GM12878 (cell line): Measurements from ENCODE around the gene DDX4. TPM values are rescaled to one million over a fixed set of nuclear protein-coding genes. Genes with fewer than 3 reads are reported as not detected.

Source experiments
- ATAC-seq: fragments of 200-7000 bp; cut with Tn5 transposase; 3 replicates; pipeline ENCODE4 v1.9.1; 2020; ENCODE audit warnings: mild to moderate bottlenecking, moderate library complexity
- BruUV-seq: library from RNA; stranded (reverse); fragments of 400-500 nt; replicated peaks from 2 replicates; lab custom pipeline; 2021; lab: Mats Ljungman, UMichigan
- CTCF ChIA-PET: fragments of 300-600 bp; sonication (Branson Sonifier 250); formaldehyde crosslinking; extraction: SDS; loops from one replicate; lab custom pipeline; 2021; ENCODE audit warnings: inconsistent platforms; lab: Yijun Ruan, JAX
- POLR2A ChIA-PET: fragments of 350-600 bp; formaldehyde crosslinking; extraction: SDS; loops from one replicate; lab custom pipeline; 2021; ENCODE audit warnings: inconsistent platforms; lab: Charles Lee
- RAD21 ChIA-PET: fragments of 300-600 bp; sonication (Branson Sonifier 250); formaldehyde crosslinking; loops from one replicate; lab custom pipeline; 2023; ENCODE audit warnings: antibody characterized with exemption; ENCODE audit not compliant: unreplicated experiment; lab: Charles Lee
- SMC1A ChIA-PET: fragments of 300-600 bp; sonication (Branson Sonifier 250); formaldehyde crosslinking; loops from one replicate; lab custom pipeline; 2023; ENCODE audit not compliant: unreplicated experiment, uncharacterized antibody; lab: Charles Lee
- DNase-seq: peaks from one replicate; pipeline ENCODE4 v3.0.0-alpha.2; 2011; ENCODE audit warnings: low read depth, low spot score
- FAIRE-seq: peaks from 3 replicates; lab custom pipeline; 2011; peaks lifted over from hg19 to GRCh38; lab: Jason Lieb, UNC
- H2AFZ ChIP-seq: 2 replicates; pipeline ENCODE4 v1.6.0; 2011; ENCODE audit warnings: low read depth, low read length, control low read depth; ENCODE audit not compliant: control insufficient read depth
- H3K27ac ChIP-seq: 2 replicates; pipeline ENCODE4 v1.5.1; 2011; ENCODE audit warnings: control low read depth; ENCODE audit not compliant: control insufficient read depth, insufficient read depth
- H3K27me3 ChIP-seq, 2 experiments: replicated peaks in 1 of 2; 2 replicates each; pipeline versions ENCODE4 v1.6.0 to v1.6.1; 2011; ENCODE audit warnings: low read length in 1 of 2; ENCODE audit not compliant: control insufficient read depth in 2 of 2, insufficient read depth in 2 of 2
- H3K36me3 ChIP-seq, 2 experiments: 2 replicates each; pipeline ENCODE4 v1.5.1; 2011; ENCODE audit warnings: low read length in 1 of 2; ENCODE audit not compliant: control insufficient read depth in 2 of 2, insufficient read depth in 2 of 2
- H3K4me1 ChIP-seq: 2 replicates; pipeline ENCODE4 v1.6.1; 2011; ENCODE audit warnings: mild to moderate bottlenecking, low read length, moderate library complexity, mixed read lengths; ENCODE audit not compliant: control insufficient read depth, insufficient read depth
- H3K4me2 ChIP-seq: 2 replicates; pipeline ENCODE4 v1.6.0; 2011; ENCODE audit warnings: control low read depth; ENCODE audit not compliant: control insufficient read depth, insufficient read depth
- H3K4me3 ChIP-seq: fragments of 200-600 bp; sonication (generic); 2 replicates; pipeline ENCODE4 v1.5.1; 2016
- H3K79me2 ChIP-seq: 2 replicates; pipeline ENCODE4 v1.6.0; 2011; ENCODE audit warnings: low read length; ENCODE audit not compliant: control insufficient read depth, insufficient read depth
- H3K9ac ChIP-seq: 2 replicates; pipeline ENCODE4 v1.8.0; 2011; ENCODE audit warnings: low read length, control low read depth, mixed read lengths; ENCODE audit not compliant: control insufficient read depth, insufficient read depth
- H3K9me3 ChIP-seq: replicated peaks from 3 replicates; pipeline ENCODE4 v1.5.1; 2011; ENCODE audit warnings: mild to moderate bottlenecking, low read length; ENCODE audit not compliant: control insufficient read depth, insufficient read depth
- H4K20me1 ChIP-seq: 2 replicates; pipeline ENCODE4 v1.6.0; 2011; ENCODE audit not compliant: control insufficient read depth, insufficient read depth
- BHLHE40 ChIP-seq, 2 experiments: fragments of 450-650 bp in 1 of 2; IDR thresholded peaks; 2 replicates each; pipeline ENCODE4 v1.6.1; 2011 to 2017; ENCODE audit warnings: low read depth in 2 of 2, borderline replicate concordance in 1 of 2, improper control_type of control experiment in 1 of 2, low read length in 1 of 2, mild to moderate bottlenecking in 1 of 2
- DPF2 ChIP-seq: fragments of 450-650 bp; IDR thresholded peaks from 2 replicates; pipeline ENCODE4 v1.6.1; 2017; ENCODE audit warnings: mild to moderate bottlenecking
- IKZF1 ChIP-seq: fragments of 450-650 bp; conservative IDR thresholded peaks from 2 replicates; pipeline ENCODE4 v1.6.1; 2017; ENCODE audit warnings: antibody characterized with exemption, mild to moderate bottlenecking
- MTA3 ChIP-seq: IDR thresholded peaks from 2 replicates; pipeline ENCODE4 v1.6.1; 2012; ENCODE audit warnings: low read length, inconsistent platforms, borderline replicate concordance
- SMC3 ChIP-seq: IDR thresholded peaks from 2 replicates; pipeline ENCODE4 v1.6.1; 2011; ENCODE audit warnings: low read length, improper control_type of control experiment, borderline replicate concordance
- TBL1XR1 ChIP-seq: IDR thresholded peaks from 2 replicates; pipeline ENCODE4 v1.6.1; 2012; ENCODE audit warnings: low read depth, low read length, improper control_type of control experiment
- ZZZ3 ChIP-seq: IDR thresholded peaks from 2 replicates; pipeline ENCODE4 v1.6.1; 2011; ENCODE audit warnings: low read depth; ENCODE audit not compliant: control insufficient read depth, insufficient read length
- WGBS: methylation state at CpG from one replicate; pipeline ENCODE4 v1.1.6; 2016; ENCODE audit warnings: low lambda C conversion rate; ENCODE audit not compliant: insufficient replicate concordance, insufficient coverage; ENCODE audit errors: missing lambda C conversion rate; 5-methylcytosine and 5-hydroxymethylcytosine counted together
- in situ Hi-C: fragments of 300-500 bp; cut with MboI; formaldehyde crosslinking; loops from 9 replicates; pipeline ENCODE4 v1.14.3; 2018; ENCODE audit warnings: mixed read lengths
- intact Hi-C: fragments of 100-400 bp; cut with micrococcal nuclease; formaldehyde crosslinking; loops from one replicate; pipeline ENCODE4 v1.14.2; 2022; ENCODE audit not compliant: unreplicated experiment
- polyA plus RNA-seq, 11 experiments: library from polyadenylated mRNA; depleted of rRNA in 4 of 11; unstranded in 6 of 11; stranded (reverse) in 5 of 11; fragments of >200 nt; fragmentation: Nextera tagmentation in 4 of 11; fragmentation: Illumina TruSeq in 1 of 11; extraction: Ambion mirVana in 4 of 11; extraction: Trizol in 1 of 11; gene quantifications; 1 replicate in 1 of 11; 2 replicates in 10 of 11; pipeline versions ENCODE4 v1.2.1 to v1.2.3, GENCODE V29; 2011 to 2016; ENCODE audit warnings: inconsistent platforms in 2 of 11, missing spikeins in 2 of 11, low read depth in 1 of 11
- total RNA-seq, 4 experiments: library from RNA; depleted of rRNA in 3 of 4; stranded (reverse); fragments of >200 nt in 3 of 4; fragmentation: Illumina TruSeq in 1 of 4; extraction: Trizol in 1 of 4; gene quantifications; 2 replicates each; pipeline versions ENCODE4 v1.2.1 to v1.2.3, GENCODE V29; 2013 to 2021
- TF ChIP-seq, protein P1 (sequence below): fragments of 450-650 bp; IDR thresholded peaks from 2 replicates; pipeline ENCODE4 v1.6.1; 2014; ENCODE audit warnings: mild to moderate bottlenecking
- TF ChIP-seq, protein P2 (sequence below): fragments of 450-650 bp; IDR thresholded peaks from 2 replicates; pipeline ENCODE4 v1.6.1; 2017; ENCODE audit warnings: mild to moderate bottlenecking, low read depth, inconsistent platforms; ENCODE audit not compliant: poor library complexity, severe bottlenecking
- TF ChIP-seq, protein P3 (sequence below): fragments of 450-650 bp; IDR thresholded peaks from 2 replicates; pipeline ENCODE4 v1.6.1; 2016; ENCODE audit warnings: mild to moderate bottlenecking, moderate library complexity, borderline replicate concordance

The DDX4 gene
- total and polyA plus RNA-seq, 10 of the 15 experiments (the other 5 are each of a cell fraction or from before 2014, with no cell fraction given), result 0.05 to 0.36 (median 0.09) TPM; not detected in 4

DNA sequence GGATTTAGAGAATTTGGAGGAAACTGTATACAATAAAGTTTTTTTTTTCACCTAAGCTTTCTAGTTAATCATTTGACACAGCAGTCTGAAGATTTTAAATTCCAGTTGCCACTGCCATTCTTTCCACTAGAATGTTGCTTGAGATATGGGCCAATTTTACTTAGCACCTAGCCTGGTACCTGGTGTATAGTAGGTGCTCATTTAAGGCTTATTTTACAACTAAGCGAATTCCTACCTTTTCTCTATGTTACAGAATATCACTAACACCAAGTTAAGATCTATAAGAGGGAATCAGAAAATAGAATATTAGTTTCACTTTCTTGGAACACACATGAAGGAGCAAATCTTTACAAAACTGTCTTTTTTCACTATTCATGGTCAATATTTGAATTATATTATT is 3.2 kb upstream of the DDX4 start:
- TF ChIP-seq BHLHE40 (IDR thresholded peaks at IDR 0.05; ENCODE audit: borderline replicate concordance in 1 of 2, low read depth in 2 of 2, low read length in 1 of 2) (no peak), DPF2 (no peak), IKZF1 (no peak), MTA3 (no peak), SMC3 (no peak)
- TF ChIP-seq, protein P1, sequence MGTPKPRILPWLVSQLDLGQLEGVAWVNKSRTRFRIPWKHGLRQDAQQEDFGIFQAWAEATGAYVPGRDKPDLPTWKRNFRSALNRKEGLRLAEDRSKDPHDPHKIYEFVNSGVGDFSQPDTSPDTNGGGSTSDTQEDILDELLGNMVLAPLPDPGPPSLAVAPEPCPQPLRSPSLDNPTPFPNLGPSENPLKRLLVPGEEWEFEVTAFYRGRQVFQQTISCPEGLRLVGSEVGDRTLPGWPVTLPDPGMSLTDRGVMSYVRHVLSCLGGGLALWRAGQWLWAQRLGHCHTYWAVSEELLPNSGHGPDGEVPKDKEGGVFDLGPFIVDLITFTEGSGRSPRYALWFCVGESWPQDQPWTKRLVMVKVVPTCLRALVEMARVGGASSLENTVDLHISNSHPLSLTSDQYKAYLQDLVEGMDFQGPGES, result no peak
- Histone ChIP-seq H3K27me3 (no peaks in the 10 kb centered on the region), H3K9ac (no peak overlapping the region), H3K4me1 (no peaks in the 10 kb centered on the region), H3K79me2 (no peaks in the 10 kb centered on the region), H3K27ac (no peak overlapping the region), H3K4me3 (no peak overlapping the region), H3K9me3 (no peaks in the 10 kb centered on the region), H3K4me2 (no peak overlapping the region), H2AFZ (no peak overlapping the region), H4K20me1 (no peaks in the 10 kb centered on the region), H3K36me3 (no peaks in the 10 kb centered on the region)
- no peak for DNase-seq
- in situ Hi-C loops (no loop called here), intact Hi-C loops (no loop called here)
- ChIA-PET SMC1A (no interaction called here), POLR2A (no interaction called here), RAD21 (no interaction called here), CTCF (no interaction called here)
- peak; percentile 35 for FAIRE-seq
- no TSS peak for BruUV-seq
- no peak for ATAC-seq
- 83% methylated on average over 1 of the region's 1 CpG for WGBS

DNA sequence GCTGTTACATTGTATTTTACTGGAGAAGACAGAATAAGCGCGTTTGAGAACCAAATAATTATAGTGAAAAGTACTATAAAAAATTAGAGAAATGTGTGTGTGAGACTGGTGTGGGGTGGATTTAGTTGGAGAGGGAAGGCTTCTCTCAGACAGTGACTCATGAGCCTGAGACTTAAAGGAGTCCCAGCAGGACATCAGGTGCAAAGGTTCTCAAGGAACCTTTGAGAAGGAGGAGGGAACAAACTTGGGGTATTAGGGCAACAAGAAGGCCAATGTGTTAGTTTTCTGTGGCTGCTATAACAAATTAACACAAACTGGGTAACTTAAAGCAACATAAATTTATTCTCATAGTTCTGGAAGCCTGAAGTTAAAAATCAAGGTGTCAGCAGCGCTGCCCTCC is 4.9 kb downstream of the DDX4 start:
- Histone ChIP-seq H3K4me3 (no peak overlapping the region), H2AFZ (no peak overlapping the region), H3K9me3 (no peaks in the 10 kb centered on the region), H4K20me1 (no peaks in the 10 kb centered on the region), H3K9ac (no peak overlapping the region), H3K27ac (no peak overlapping the region), H3K4me2 (no peak overlapping the region), H3K27me3 (no peaks in the 10 kb centered on the region), H3K36me3 (no peaks in the 10 kb centered on the region), H3K79me2 (no peaks in the 10 kb centered on the region), H3K4me1 (no peaks in the 10 kb centered on the region)
- DNase-seq (no peak), FAIRE-seq (no peak), ATAC-seq (no peak)
- CTCF ChIA-PET, result interaction anchor here (1.3 kb wide), 1 partner anchor 10 kb away, joined by 3 read pairs; no protein-coding TSS in a partner anchor
- intact Hi-C loops, result no loop called here
- 86% methylated on average over 3 of the region's 3 CpGs for WGBS
- no TSS peak for BruUV-seq
- POLR2A ChIA-PET, result no interaction called here
- SMC1A ChIA-PET, result no interaction called here
- RAD21 ChIA-PET, result no interaction called here
- in situ Hi-C loops, result no loop called here
- TF ChIP-seq ZZZ3 (no peak), TBL1XR1 (no peak)
- TF ChIP-seq, protein P2, sequence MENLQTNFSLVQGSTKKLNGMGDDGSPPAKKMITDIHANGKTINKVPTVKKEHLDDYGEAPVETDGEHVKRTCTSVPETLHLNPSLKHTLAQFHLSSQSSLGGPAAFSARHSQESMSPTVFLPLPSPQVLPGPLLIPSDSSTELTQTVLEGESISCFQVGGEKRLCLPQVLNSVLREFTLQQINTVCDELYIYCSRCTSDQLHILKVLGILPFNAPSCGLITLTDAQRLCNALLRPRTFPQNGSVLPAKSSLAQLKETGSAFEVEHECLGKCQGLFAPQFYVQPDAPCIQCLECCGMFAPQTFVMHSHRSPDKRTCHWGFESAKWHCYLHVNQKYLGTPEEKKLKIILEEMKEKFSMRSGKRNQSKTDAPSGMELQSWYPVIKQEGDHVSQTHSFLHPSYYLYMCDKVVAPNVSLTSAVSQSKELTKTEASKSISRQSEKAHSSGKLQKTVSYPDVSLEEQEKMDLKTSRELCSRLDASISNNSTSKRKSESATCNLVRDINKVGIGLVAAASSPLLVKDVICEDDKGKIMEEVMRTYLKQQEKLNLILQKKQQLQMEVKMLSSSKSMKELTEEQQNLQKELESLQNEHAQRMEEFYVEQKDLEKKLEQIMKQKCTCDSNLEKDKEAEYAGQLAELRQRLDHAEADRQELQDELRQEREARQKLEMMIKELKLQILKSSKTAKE, result no peak
- TF ChIP-seq, protein P3, sequence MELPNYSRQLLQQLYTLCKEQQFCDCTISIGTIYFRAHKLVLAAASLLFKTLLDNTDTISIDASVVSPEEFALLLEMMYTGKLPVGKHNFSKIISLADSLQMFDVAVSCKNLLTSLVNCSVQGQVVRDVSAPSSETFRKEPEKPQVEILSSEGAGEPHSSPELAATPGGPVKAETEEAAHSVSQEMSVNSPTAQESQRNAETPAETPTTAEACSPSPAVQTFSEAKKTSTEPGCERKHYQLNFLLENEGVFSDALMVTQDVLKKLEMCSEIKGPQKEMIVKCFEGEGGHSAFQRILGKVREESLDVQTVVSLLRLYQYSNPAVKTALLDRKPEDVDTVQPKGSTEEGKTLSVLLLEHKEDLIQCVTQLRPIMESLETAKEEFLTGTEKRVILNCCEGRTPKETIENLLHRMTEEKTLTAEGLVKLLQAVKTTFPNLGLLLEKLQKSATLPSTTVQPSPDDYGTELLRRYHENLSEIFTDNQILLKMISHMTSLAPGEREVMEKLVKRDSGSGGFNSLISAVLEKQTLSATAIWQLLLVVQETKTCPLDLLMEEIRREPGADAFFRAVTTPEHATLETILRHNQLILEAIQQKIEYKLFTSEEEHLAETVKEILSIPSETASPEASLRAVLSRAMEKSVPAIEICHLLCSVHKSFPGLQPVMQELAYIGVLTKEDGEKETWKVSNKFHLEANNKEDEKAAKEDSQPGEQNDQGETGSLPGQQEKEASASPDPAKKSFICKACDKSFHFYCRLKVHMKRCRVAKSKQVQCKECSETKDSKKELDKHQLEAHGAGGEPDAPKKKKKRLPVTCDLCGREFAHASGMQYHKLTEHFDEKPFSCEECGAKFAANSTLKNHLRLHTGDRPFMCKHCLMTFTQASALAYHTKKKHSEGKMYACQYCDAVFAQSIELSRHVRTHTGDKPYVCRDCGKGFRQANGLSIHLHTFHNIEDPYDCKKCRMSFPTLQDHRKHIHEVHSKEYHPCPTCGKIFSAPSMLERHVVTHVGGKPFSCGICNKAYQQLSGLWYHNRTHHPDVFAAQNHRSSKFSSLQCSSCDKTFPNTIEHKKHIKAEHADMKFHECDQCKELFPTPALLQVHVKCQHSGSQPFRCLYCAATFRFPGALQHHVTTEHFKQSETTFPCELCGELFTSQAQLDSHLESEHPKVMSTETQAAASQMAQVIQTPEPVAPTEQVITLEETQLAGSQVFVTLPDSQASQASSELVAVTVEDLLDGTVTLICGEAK, result no peak
